K562 (cell line): ENCODE results near the gene TFF3. TPM values are rescaled to one million over a fixed set of nuclear protein-coding genes. Genes with fewer than 3 reads are reported as not detected.

Source experiments
- ATAC-seq: fragments of 200-7000 bp; cut with Tn5 transposase; 3 replicates; pipeline ENCODE4 v1.9.1; 2020; ENCODE audit warnings: moderate library complexity
- BruUV-seq: library from RNA; stranded (reverse); fragments of 400-500 nt; replicated peaks from 2 replicates; lab custom pipeline; 2021; lab: Mats Ljungman, UMichigan
- CTCF ChIA-PET: fragments of 300-600 bp; formaldehyde crosslinking; extraction: SDS; loops from one replicate; lab custom pipeline; 2021; ENCODE audit warnings: low intra/inter-chr PET ratio; lab: Yijun Ruan, JAX
- POLR2A ChIA-PET: fragments of 300-600, 350-650 bp; sonication (Branson Sonifier 250); formaldehyde crosslinking; extraction: SDS; loops from one replicate; lab custom pipeline; 2021; ENCODE audit warnings: antibody characterized with exemption, inconsistent platforms; lab: Yijun Ruan, JAX
- DNase-seq, 4 experiments: peaks; one replicate each; pipeline versions ENCODE4 v3.0.0 to v3.0.0-alpha.2; 2011 to 2018; ENCODE audit warnings: low spot score in 3 of 4, mixed read lengths in 3 of 4; ENCODE audit errors: extremely low read depth in 1 of 4
- FAIRE-seq: peaks from 2 replicates; lab custom pipeline; 2011; peaks lifted over from hg19 to GRCh38; lab: Jason Lieb, UNC
- H2AFZ ChIP-seq: 2 replicates; pipeline ENCODE4 v1.6.0; 2011; ENCODE audit warnings: low read depth, low read length, control low read depth, inconsistent platforms
- H3K27ac ChIP-seq: fragments of 200-600 bp; 3 replicates; pipeline ENCODE4 v1.8.0; 2011; ENCODE audit warnings: low read depth, mild to moderate bottlenecking, control low read depth, inconsistent platforms, low read length, moderate library complexity, mixed read lengths; ENCODE audit errors: extremely low read depth
- H3K27me3 ChIP-seq, 2 experiments: fragments of 300-600 bp in 1 of 2; 2 replicates in 1 of 2; 3 replicates in 1 of 2; pipeline versions ENCODE4 v1.6.0 to v1.8.0; 2011; ENCODE audit warnings: inconsistent platforms in 2 of 2, low read length in 2 of 2, mild to moderate bottlenecking in 1 of 2, mixed read lengths in 1 of 2, moderate library complexity in 1 of 2; ENCODE audit not compliant: control insufficient read depth in 2 of 2, insufficient read depth in 2 of 2
- H3K36me3 ChIP-seq: fragments of 300-600 bp; 3 replicates; pipeline ENCODE4 v1.8.0; 2011; ENCODE audit warnings: mild to moderate bottlenecking, low read length, inconsistent platforms; ENCODE audit not compliant: control insufficient read depth, insufficient read depth
- H3K4me1 ChIP-seq, 2 experiments: fragments of 200-600 bp in 1 of 2; replicated peaks in 1 of 2; 2 replicates in 1 of 2; 3 replicates in 1 of 2; pipeline versions ENCODE4 v1.5.1 to v1.8.0; 2011; ENCODE audit warnings: inconsistent platforms in 2 of 2, low read length in 2 of 2, mild to moderate bottlenecking in 1 of 2, mixed read lengths in 1 of 2, moderate library complexity in 1 of 2; ENCODE audit not compliant: control insufficient read depth in 2 of 2, insufficient read depth in 2 of 2
- H3K4me2 ChIP-seq: 2 replicates; pipeline ENCODE4 v1.6.1; 2011; ENCODE audit warnings: low read length, control low read depth, inconsistent platforms, mixed read lengths; ENCODE audit not compliant: insufficient read depth
- H3K4me3 ChIP-seq: fragments of 200-600 bp; sonication (generic), shearing (Covaris generic); 2 replicates; pipeline ENCODE4 v1.5.1; 2016; ENCODE audit warnings: control low read depth, inconsistent platforms
- H3K79me2 ChIP-seq: fragments of 200-600 bp; 3 replicates; pipeline ENCODE4 v1.8.0; 2011; ENCODE audit warnings: low read length, inconsistent platforms; ENCODE audit not compliant: control insufficient read depth, insufficient read depth
- H3K9ac ChIP-seq, 2 experiments: 2 replicates each; pipeline versions ENCODE4 v1.6.0 to v1.6.1; 2011; ENCODE audit warnings: low read depth in 2 of 2, low read length in 2 of 2, control low read depth in 1 of 2, inconsistent platforms in 1 of 2, mild to moderate bottlenecking in 1 of 2, mixed read lengths in 1 of 2; ENCODE audit not compliant: insufficient read depth in 1 of 2
- H3K9me1 ChIP-seq: one replicate; pipeline ENCODE4 v1.6.0; 2011; ENCODE audit warnings: inconsistent platforms, mild to moderate bottlenecking, low read length, moderate library complexity; ENCODE audit not compliant: control insufficient read depth, insufficient read depth
- H3K9me3 ChIP-seq: replicated peaks from 2 replicates; pipeline ENCODE4 v1.5.1; 2011; ENCODE audit warnings: low read depth, low read length, inconsistent platforms; ENCODE audit not compliant: control insufficient read depth, insufficient read depth
- H4K20me1 ChIP-seq: replicated peaks from 2 replicates; pipeline ENCODE4 v1.6.1; 2011; ENCODE audit warnings: low read length, inconsistent platforms, mixed read lengths; ENCODE audit not compliant: control insufficient read depth, insufficient read depth
- CHD7 ChIP-seq: fragments of 200-600 bp; sonication (generic); IDR thresholded peaks from one replicate; pipeline ENCODE4 v1.6.1; 2012; ENCODE audit warnings: mild to moderate bottlenecking, low read depth, low read length, inconsistent platforms
- DNMT1 ChIP-seq: fragments of 450-650 bp; IDR thresholded peaks from 2 replicates; pipeline ENCODE4 v1.6.1; 2016; ENCODE audit warnings: antibody characterized with exemption, mild to moderate bottlenecking
- ELK3 ChIP-seq: fragments of 450-650 bp; formaldehyde crosslinking; IDR thresholded peaks from 2 replicates; pipeline ENCODE4 v1.4.0; 2020; ENCODE audit warnings: mild to moderate bottlenecking
- KAT7 ChIP-seq: sonication (generic); formaldehyde crosslinking; IDR thresholded peaks from 2 replicates; pipeline ENCODE4 v1.8.0; 2022; ENCODE audit warnings: missing genetic modification reagents, mild to moderate bottlenecking, borderline replicate concordance
- NFRKB ChIP-seq: fragments of 450-650 bp; IDR thresholded peaks from 2 replicates; pipeline ENCODE4 v1.6.1; 2016; ENCODE audit warnings: low read depth
- PHF8 ChIP-seq: fragments of 200-600 bp; sonication (generic); IDR thresholded peaks from 2 replicates; pipeline ENCODE4 v1.6.1; 2012; ENCODE audit warnings: mixed run types, mild to moderate bottlenecking, inconsistent platforms, low read length, moderate library complexity, borderline replicate concordance
- SMARCA5 ChIP-seq: fragments of 450-650 bp; IDR thresholded peaks from 2 replicates; pipeline ENCODE4 v1.6.1; 2016
- TRIM24 ChIP-seq, 2 experiments: fragments of 450-650 bp; IDR thresholded peaks; 2 replicates each; pipeline ENCODE4 v1.6.1; 2016
- ZNF778 ChIP-seq: fragments of 450-650 bp; formaldehyde crosslinking; IDR thresholded peaks from 2 replicates; pipeline ENCODE4 v1.4.0; 2020; ENCODE audit warnings: mild to moderate bottlenecking, moderate library complexity
- WGBS: fragments of 100-300 bp; shearing (Covaris generic); methylation state at CpG from one replicate; pipeline ENCODE4 v1.1.6; 2016; ENCODE audit warnings: low coverage, mixed read lengths; ENCODE audit not compliant: insufficient coverage; ENCODE audit errors: missing lambda C conversion rate; 5-methylcytosine and 5-hydroxymethylcytosine counted together
- in situ Hi-C: fragments of 300-500 bp; cut with MboI; formaldehyde crosslinking; loops from 4 replicates; pipeline ENCODE4 v1.15.0; 2018; ENCODE audit warnings: inconsistent platforms, mixed read lengths
- intact Hi-C: fragments of 100-400 bp; cut with micrococcal nuclease; formaldehyde crosslinking; loops from 2 replicates; pipeline ENCODE4 v1.14.2; 2022
- polyA plus RNA-seq, 8 experiments: library from polyadenylated mRNA; depleted of rRNA in 4 of 8; stranded (reverse) in 5 of 8; unstranded in 3 of 8; fragments of >200 nt; fragmentation: Nextera tagmentation in 2 of 8; fragmentation: Illumina TruSeq in 1 of 8; extraction: Ambion mirVana in 2 of 8; extraction: Trizol in 1 of 8; gene quantifications; 2 replicates each; pipeline versions ENCODE4 v1.2.1 to v1.2.3, GENCODE V29; 2011 to 2014; ENCODE audit warnings: inconsistent platforms in 1 of 8, missing spikeins in 1 of 8
- total RNA-seq, 7 experiments: library from RNA; depleted of rRNA in 6 of 7; stranded (reverse); fragments of >200 nt in 6 of 7; fragmentation: Illumina TruSeq in 2 of 7; extraction: Trizol in 2 of 7; gene quantifications; 2 replicates each; pipeline versions ENCODE4 v1.2.1 to v1.2.3, GENCODE V29; 2011 to 2021; ENCODE audit warnings: low replicate concordance in 1 of 7

Gene TFF3
- total and polyA plus RNA-seq, 9 of the 15 experiments (the other 6 are each of a cell fraction or from before 2014, with no cell fraction given), result 0.78 TPM; not detected in 8

- no peak for FAIRE-seq
- intact Hi-C loops, result no loop called here
- in situ Hi-C loops, result no loop called here
These were observed 15.1 kb downstream of the TFF3 start for GRCh38 chr21:42300045-42300583.

More at GRCh38 chr21:42300045-42300583, 15.1 kb downstream of the TFF3 start:
- no peaks in the 10 kb centered on the region for H3K79me2 ChIP-seq
- no peak overlapping the region for H3K27ac ChIP-seq
- peaks cover 0 to 3% of the 10 kb centered on the region in 2 experiments; a peak in 1 of 5 replicates for H3K4me1 ChIP-seq
- ChIA-PET POLR2A (interaction anchor here (1.1 kb wide), 1 partner anchor 9 kb away, joined by 4 read pairs; no protein-coding TSS in a partner anchor), CTCF (no interaction called here)
- no TSS peak for BruUV-seq
- H2AFZ ChIP-seq, result no peak overlapping the region
- H3K9me3 ChIP-seq, result no peaks in the 10 kb centered on the region
- 0% methylated on average over 7 of the region's 7 CpGs for WGBS
- H3K9me1 ChIP-seq, result peaks cover 3% of the 10 kb centered on the region
- peaks cover 12% of the 10 kb centered on the region; the same call in 1 of the 2 replicates for H4K20me1 ChIP-seq
- ATAC-seq, result no peak
- DNase-seq, result no peak
- TF ChIP-seq ELK3, result no peak
- TF ChIP-seq TRIM24 (IDR thresholded peaks at IDR 0.05), result no peak
- TF ChIP-seq PHF8, result no peak
- TF ChIP-seq DNMT1, result no peak
- TF ChIP-seq KAT7, result no peak
- TF ChIP-seq CHD7, result no peak
- no peak for TF ChIP-seq NFRKB
- TF ChIP-seq SMARCA5, result no peak
- no peak for TF ChIP-seq ZNF778 (CRISPR knock-in tag)
- no peak overlapping the region for H3K4me2 ChIP-seq
- no peak overlapping the region for H3K9ac ChIP-seq
- no peak overlapping the region for H3K4me3 ChIP-seq
- H3K27me3 ChIP-seq, result peaks cover 66 to 77% of the 10 kb centered on the region in 2 experiments
- H3K36me3 ChIP-seq, result no peaks in the 10 kb centered on the region
